ENCODE results near the gene ZNF263. TPM values are rescaled to one million over a fixed set of nuclear protein-coding genes. Genes with fewer than 3 reads are reported as not detected.
A peak's percentile ranks its signal among the peaks of the same experiment; 100 is the strongest.

Gene ZNF263
- total and polyA plus RNA-seq, 2 of the 13 experiments (the other 11 are each of a cell fraction or from before 2014, with no cell fraction given): 10.2 to 41.2 TPM

DNA sequence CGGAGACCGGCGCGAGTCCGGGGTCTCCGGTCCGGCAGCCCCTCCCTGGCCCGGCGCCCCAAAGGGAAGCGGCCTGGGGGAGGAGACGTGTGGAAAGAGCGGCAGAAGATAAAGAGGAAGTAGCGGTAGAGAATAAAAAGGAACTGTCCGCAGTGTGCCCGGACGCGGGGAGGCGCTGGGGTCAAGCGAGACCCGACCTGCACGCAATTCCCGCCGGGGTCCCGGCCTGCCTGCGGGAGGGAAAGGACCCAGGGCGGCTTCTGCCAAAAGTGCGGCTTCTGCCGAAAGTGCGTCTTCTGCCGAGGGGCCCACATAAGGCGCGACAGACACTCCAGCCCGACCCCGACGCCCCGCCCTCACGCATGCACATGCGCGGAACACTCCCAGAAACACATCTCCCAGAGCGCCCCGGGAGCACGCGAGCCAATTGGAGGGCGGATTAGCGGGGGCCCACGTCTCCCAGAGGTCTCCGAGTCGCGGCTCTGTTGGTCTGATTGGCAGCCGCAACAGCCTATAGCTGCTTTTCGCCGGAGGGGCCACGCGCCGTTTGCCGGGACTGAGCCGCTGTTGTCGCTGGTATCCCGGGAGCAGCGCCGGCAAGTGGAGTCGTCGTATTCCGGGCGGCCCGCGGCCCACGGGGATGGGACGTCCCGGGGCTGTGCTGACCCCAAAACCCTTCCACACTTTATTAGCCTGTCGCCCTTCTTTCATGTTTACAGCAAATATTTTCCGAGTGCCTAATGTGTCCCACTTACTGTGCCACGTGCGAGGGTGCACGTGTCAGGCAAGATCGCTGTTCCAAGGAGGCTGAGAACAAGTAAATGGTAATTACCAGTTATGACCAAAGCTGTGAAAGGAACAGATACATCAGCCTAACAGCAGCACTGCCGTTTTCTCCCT is 18.9 kb upstream of the ZNF263 start (continued):
- TF ChIP-seq ZHX1 (CRISPR knock-in tag; IDR thresholded peaks at IDR 0.05; ENCODE audit: low read depth) (peak; percentile 42; the same call in 1 of the 2 replicates), SIX1 (CRISPR knock-in tag; IDR thresholded peaks at IDR 0.05; ENCODE audit: borderline replicate concordance) (no peak), ZNF24 (IDR thresholded peaks at IDR 0.05) (no peak), SATB2 (CRISPR knock-in tag; IDR thresholded peaks at IDR 0.05) (no peak), PREB (CRISPR knock-in tag; IDR thresholded peaks at IDR 0.05) (no peak), PHF21A (CRISPR knock-in tag; IDR thresholded peaks at IDR 0.05) (peak; percentile 68), ZMYM4 (CRISPR knock-in tag; IDR thresholded peaks at IDR 0.05) (peak; percentile 71), DR1 (CRISPR knock-in tag; IDR thresholded peaks at IDR 0.05) (peak; percentile 80), ZNF230 (CRISPR knock-in tag; IDR thresholded peaks at IDR 0.05) (peak; percentile 91), HNRNPH1 (optimal IDR thresholded peaks at IDR 0.05; ENCODE audit: low read depth, low read length) (no peak), PCBP2 (optimal IDR thresholded peaks at IDR 0.05; ENCODE audit: low read depth, low read length, poor library complexity, severe bottlenecking) (no peak), PAF1 (CRISPR knock-in tag; IDR thresholded peaks at IDR 0.05) (no peak), SCMH1 (CRISPR knock-in tag; IDR thresholded peaks at IDR 0.05; ENCODE audit: borderline replicate concordance) (no peak), ZNF788 (CRISPR knock-in tag; IDR thresholded peaks at IDR 0.05; ENCODE audit: borderline replicate concordance) (peak; percentile 39; the same call in 1 of the 2 replicates), ZNF766 (CRISPR knock-in tag; IDR thresholded peaks at IDR 0.05; ENCODE audit: borderline replicate concordance) (no peak; the same call in 1 of the 2 replicates), ERF (CRISPR knock-in tag; IDR thresholded peaks at IDR 0.05) (0 out of 2 replicates have a peak, but pooled peaks have one; percentile 48), ZNF3 (CRISPR knock-in tag; IDR thresholded peaks at IDR 0.05) (no peak)
- TF ChIP-seq, protein P1, sequence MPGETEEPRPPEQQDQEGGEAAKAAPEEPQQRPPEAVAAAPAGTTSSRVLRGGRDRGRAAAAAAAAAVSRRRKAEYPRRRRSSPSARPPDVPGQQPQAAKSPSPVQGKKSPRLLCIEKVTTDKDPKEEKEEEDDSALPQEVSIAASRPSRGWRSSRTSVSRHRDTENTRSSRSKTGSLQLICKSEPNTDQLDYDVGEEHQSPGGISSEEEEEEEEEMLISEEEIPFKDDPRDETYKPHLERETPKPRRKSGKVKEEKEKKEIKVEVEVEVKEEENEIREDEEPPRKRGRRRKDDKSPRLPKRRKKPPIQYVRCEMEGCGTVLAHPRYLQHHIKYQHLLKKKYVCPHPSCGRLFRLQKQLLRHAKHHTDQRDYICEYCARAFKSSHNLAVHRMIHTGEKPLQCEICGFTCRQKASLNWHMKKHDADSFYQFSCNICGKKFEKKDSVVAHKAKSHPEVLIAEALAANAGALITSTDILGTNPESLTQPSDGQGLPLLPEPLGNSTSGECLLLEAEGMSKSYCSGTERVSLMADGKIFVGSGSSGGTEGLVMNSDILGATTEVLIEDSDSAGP (CRISPR knock-in tag; IDR thresholded peaks at IDR 0.05; ENCODE audit: borderline replicate concordance): peak; percentile 92; the same call in 1 of the 2 replicates
- TF ChIP-seq, protein P2, sequence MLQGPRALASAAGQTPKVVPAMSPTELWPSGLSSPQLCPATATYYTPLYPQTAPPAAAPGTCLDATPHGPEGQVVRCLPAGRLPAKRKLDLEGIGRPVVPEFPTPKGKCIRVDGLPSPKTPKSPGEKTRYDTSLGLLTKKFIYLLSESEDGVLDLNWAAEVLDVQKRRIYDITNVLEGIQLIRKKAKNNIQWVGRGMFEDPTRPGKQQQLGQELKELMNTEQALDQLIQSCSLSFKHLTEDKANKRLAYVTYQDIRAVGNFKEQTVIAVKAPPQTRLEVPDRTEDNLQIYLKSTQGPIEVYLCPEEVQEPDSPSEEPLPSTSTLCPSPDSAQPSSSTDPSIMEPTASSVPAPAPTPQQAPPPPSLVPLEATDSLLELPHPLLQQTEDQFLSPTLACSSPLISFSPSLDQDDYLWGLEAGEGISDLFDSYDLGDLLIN (CRISPR knock-in tag; IDR thresholded peaks at IDR 0.05; ENCODE audit: borderline replicate concordance): 0 out of 2 replicates have a peak, but pooled peaks have one; percentile 41
- TF ChIP-seq, protein P3, sequence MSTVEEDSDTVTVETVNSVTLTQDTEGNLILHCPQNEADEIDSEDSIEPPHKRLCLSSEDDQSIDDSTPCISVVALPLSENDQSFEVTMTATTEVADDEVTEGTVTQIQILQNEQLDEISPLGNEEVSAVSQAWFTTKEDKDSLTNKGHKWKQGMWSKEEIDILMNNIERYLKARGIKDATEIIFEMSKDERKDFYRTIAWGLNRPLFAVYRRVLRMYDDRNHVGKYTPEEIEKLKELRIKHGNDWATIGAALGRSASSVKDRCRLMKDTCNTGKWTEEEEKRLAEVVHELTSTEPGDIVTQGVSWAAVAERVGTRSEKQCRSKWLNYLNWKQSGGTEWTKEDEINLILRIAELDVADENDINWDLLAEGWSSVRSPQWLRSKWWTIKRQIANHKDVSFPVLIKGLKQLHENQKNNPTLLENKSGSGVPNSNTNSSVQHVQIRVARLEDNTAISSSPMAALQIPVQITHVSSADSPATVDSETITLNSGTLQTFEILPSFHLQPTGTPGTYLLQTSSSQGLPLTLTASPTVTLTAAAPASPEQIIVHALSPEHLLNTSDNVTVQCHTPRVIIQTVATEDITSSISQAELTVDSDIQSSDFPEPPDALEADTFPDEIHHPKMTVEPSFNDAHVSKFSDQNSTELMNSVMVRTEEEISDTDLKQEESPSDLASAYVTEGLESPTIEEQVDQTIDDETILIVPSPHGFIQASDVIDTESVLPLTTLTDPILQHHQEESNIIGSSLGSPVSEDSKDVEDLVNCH (CRISPR knock-in tag; IDR thresholded peaks at IDR 0.05): no peak

Data from HepG2 (cell line).